DOHH2 (cell line): ENCODE measurements around the gene CASP9.

Source experiments
- CTCF ChIP-seq: fragments of 200-600 bp; sonication (generic); IDR thresholded peaks from one replicate; pipeline ENCODE4 v1.5.1; 2014; ENCODE audit warnings: antibody characterized with exemption, mild to moderate bottlenecking, low read depth, low read length; ENCODE audit not compliant: poor library complexity, severe bottlenecking
- EZH2phosphoT487 ChIP-seq: fragments of 200-600 bp; sonication (generic); IDR thresholded peaks from 2 replicates; pipeline ENCODE4 v1.6.1; 2017; ENCODE audit warnings: borderline replicate concordance, mild to moderate bottlenecking, antibody characterized with exemption, low read length, moderate library complexity, mixed read lengths

- no peak for TF ChIP-seq CTCF
- TF ChIP-seq EZH2phosphoT487 = no peak
Measured at GRCh38 chr1:15479654-15480347, 44.2 kb downstream of the CASP9 start.
